Measurements from ENCODE around the gene DNAH11. TPM values are rescaled to one million over a fixed set of nuclear protein-coding genes. Genes with fewer than 3 reads are reported as not detected.

Gene DNAH11
- total and polyA plus RNA-seq, 9 of the 15 experiments (the other 6 are each of a cell fraction or from before 2014, with no cell fraction given): under 0.01 TPM; not detected in 7

GRCh38 chr7:21526007-21526406 is 16.8 kb upstream of the DNAH11 start:
- CTCF ChIA-PET (ENCODE audit: low intra/inter-chr PET ratio): no interaction called here
- Histone ChIP-seq H3K27ac (ENCODE audit: extremely low read depth, low read depth, low read length) (no peak overlapping the region), H3K4me3 (no peak overlapping the region), H3K9me3 (replicated peaks; ENCODE audit: control insufficient read depth, insufficient read depth, low read depth, low read length) (no peaks in the 10 kb centered on the region), H2AFZ (ENCODE audit: low read depth, low read length) (no peak overlapping the region), H3K36me3 (ENCODE audit: control insufficient read depth, insufficient read depth, low read length) (no peaks in the 10 kb centered on the region), H4K20me1 (replicated peaks; ENCODE audit: control insufficient read depth, insufficient read depth, low read length) (no peaks in the 10 kb centered on the region), H3K27me3 (ENCODE audit: control insufficient read depth in 2 of 2, insufficient read depth in 2 of 2, low read length in 2 of 2) (no peaks in the 10 kb centered on the region), H3K4me1 (replicated peaks in 1 of 2; ENCODE audit: control insufficient read depth in 2 of 2, insufficient read depth in 2 of 2, low read length in 2 of 2) (no peaks in the 10 kb centered on the region), H3K4me2 (ENCODE audit: insufficient read depth, low read length) (no peak overlapping the region), H3K9me1 (ENCODE audit: control insufficient read depth, insufficient read depth, low read length) (no peaks in the 10 kb centered on the region), H3K79me2 (ENCODE audit: control insufficient read depth, insufficient read depth, low read length) (no peaks in the 10 kb centered on the region), H3K9ac (ENCODE audit: insufficient read depth in 1 of 2, low read depth in 2 of 2, low read length in 2 of 2) (no peak overlapping the region)
- BruUV-seq (replicated peaks): no TSS peak
- in situ Hi-C loops (cut with MboI): no loop called here
- DNase-seq (ENCODE audit: extremely low read depth in 1 of 4, low spot score in 3 of 4): peak in 1 of 4 experiments; percentile 18
- POLR2A ChIA-PET: no interaction called here
- no peak for FAIRE-seq
- TF ChIP-seq CTCF (IDR thresholded peaks at IDR 0.05 in 2 of 3, conservative IDR thresholded peaks at IDR 0.05 in 1 of 3; ENCODE audit: insufficient read depth in 2 of 3, low read depth in 1 of 3, low read length in 3 of 3) (peak in 2 of 3 experiments; percentile 32 to 37; a peak in 3 of 6 replicates), RAD21 (CRISPR knock-in tag; conservative IDR thresholded peaks at IDR 0.05 in 1 of 2, IDR thresholded peaks at IDR 0.05 in 1 of 2) (peak; percentile 28 to 44), IRF9 (tag; IDR thresholded peaks at IDR 0.05) (no peak), CBFB (CRISPR knock-in tag; IDR thresholded peaks at IDR 0.05) (no peak)
- intact Hi-C loops (cut with micrococcal nuclease): no loop called here
- ATAC-seq: no peak

Measured in K562 (cell line).